Loucy (cell line): ENCODE measurements around the gene ALX3.

ENCODE experiments used
- EZH2phosphoT487 ChIP-seq: fragments of 200-600 bp; IDR thresholded peaks from 2 replicates; pipeline ENCODE4 v1.6.1; 2018; ENCODE audit warnings: antibody characterized with exemption, mild to moderate bottlenecking, moderate library complexity, borderline replicate concordance
- TF ChIP-seq, protein P1 (sequence below): fragments of 200-600 bp; sonication (generic); conservative IDR thresholded peaks from 2 replicates; pipeline ENCODE4 v1.5.1; 2014; ENCODE audit warnings: mild to moderate bottlenecking, antibody characterized with exemption, low read length

DNA sequence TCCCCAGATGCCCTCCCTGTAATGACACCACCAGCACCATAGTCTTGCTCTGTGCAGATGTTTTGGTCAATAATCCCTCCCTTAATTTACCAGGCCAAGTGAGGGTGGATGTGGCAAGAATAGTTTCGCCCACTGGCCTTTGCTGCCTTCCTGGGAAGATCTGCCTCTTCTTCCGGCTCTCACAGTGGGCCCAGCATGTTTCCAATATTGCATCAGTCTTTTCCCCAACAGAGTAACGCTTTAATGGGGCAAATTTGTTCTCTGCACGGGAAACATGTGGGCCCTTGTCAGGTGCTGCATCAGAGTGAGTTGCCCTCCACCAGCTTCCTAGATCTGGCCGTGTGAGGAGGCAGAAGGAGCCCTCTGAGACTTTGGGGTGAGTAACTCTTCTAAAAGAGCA is 12.0 kb upstream of the ALX3 start:
- TF ChIP-seq, protein P1, sequence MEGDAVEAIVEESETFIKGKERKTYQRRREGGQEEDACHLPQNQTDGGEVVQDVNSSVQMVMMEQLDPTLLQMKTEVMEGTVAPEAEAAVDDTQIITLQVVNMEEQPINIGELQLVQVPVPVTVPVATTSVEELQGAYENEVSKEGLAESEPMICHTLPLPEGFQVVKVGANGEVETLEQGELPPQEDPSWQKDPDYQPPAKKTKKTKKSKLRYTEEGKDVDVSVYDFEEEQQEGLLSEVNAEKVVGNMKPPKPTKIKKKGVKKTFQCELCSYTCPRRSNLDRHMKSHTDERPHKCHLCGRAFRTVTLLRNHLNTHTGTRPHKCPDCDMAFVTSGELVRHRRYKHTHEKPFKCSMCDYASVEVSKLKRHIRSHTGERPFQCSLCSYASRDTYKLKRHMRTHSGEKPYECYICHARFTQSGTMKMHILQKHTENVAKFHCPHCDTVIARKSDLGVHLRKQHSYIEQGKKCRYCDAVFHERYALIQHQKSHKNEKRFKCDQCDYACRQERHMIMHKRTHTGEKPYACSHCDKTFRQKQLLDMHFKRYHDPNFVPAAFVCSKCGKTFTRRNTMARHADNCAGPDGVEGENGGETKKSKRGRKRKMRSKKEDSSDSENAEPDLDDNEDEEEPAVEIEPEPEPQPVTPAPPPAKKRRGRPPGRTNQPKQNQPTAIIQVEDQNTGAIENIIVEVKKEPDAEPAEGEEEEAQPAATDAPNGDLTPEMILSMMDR = no peak
- no peak for TF ChIP-seq EZH2phosphoT487
